HL-60 (cell line): ENCODE results near the gene PRDM16.

ENCODE experiments used
- CTCF ChIP-seq: IDR thresholded peaks from one replicate; pipeline ENCODE4 v1.5.1; 2011; ENCODE audit warnings: low read length, control low read depth, inconsistent platforms; ENCODE audit not compliant: insufficient read depth
- GABPA ChIP-seq: IDR thresholded peaks from 2 replicates; pipeline ENCODE4 v1.6.1; 2012; ENCODE audit warnings: low read depth
- POLR2AphosphoS5 ChIP-seq: IDR thresholded peaks from 2 replicates; pipeline ENCODE4 v1.6.1; 2012; ENCODE audit warnings: low read depth
- REST ChIP-seq: IDR thresholded peaks from 2 replicates; pipeline ENCODE4 v1.6.1; 2012; ENCODE audit warnings: low read depth; ENCODE audit not compliant: insufficient replicate concordance
- SPI1 ChIP-seq: IDR thresholded peaks from 2 replicates; pipeline ENCODE4 v1.6.1; 2012; ENCODE audit warnings: low read depth, mild to moderate bottlenecking, borderline replicate concordance

GRCh38 chr1:3033040-3033789, 35.8 kb upstream of the PRDM16 start:
- TF ChIP-seq CTCF = no peak
- no peak for TF ChIP-seq GABPA
- no peak for TF ChIP-seq POLR2AphosphoS5
- no peak for TF ChIP-seq REST
- TF ChIP-seq SPI1 = no peak
